GM12878 (cell line): ENCODE data around the gene LIFR.

Source experiments
- BCL11A ChIP-seq: IDR thresholded peaks from 2 replicates; pipeline ENCODE4 v1.6.1; 2011; ENCODE audit warnings: low read depth, low read length
- CBX5 ChIP-seq: sonication (generic); IDR thresholded peaks from 2 replicates; pipeline ENCODE4 v1.6.1; 2016; ENCODE audit warnings: low read depth, moderate library complexity, mild to moderate bottlenecking, inconsistent platforms
- CREB1 ChIP-seq: IDR thresholded peaks from 2 replicates; pipeline ENCODE4 v1.6.1; 2012; ENCODE audit warnings: low read depth, mild to moderate bottlenecking, inconsistent platforms
- EGR1 ChIP-seq, 2 experiments: IDR thresholded peaks; 1 replicate in 1 of 2; 2 replicates in 1 of 2; pipeline ENCODE4 v1.6.1; 2011 to 2012; ENCODE audit warnings: low read depth in 2 of 2, low read length in 2 of 2, borderline replicate concordance in 1 of 2, mild to moderate bottlenecking in 1 of 2, moderate library complexity in 1 of 2
- ESRRA ChIP-seq: IDR thresholded peaks from 2 replicates; pipeline ENCODE4 v1.6.1; 2012; ENCODE audit warnings: mild to moderate bottlenecking, low read length, improper control_type of control experiment
- KDM1A ChIP-seq: fragments of 200-600 bp; sonication (generic); IDR thresholded peaks from 2 replicates; pipeline ENCODE4 v1.6.1; 2016; ENCODE audit warnings: borderline replicate concordance
- MTA3 ChIP-seq: IDR thresholded peaks from 2 replicates; pipeline ENCODE4 v1.6.1; 2012; ENCODE audit warnings: low read length, inconsistent platforms, borderline replicate concordance
- NFIC ChIP-seq: IDR thresholded peaks from 2 replicates; pipeline ENCODE4 v1.6.1; 2012; ENCODE audit warnings: low read depth, mild to moderate bottlenecking, inconsistent platforms, low read length, moderate library complexity
- POLR2AphosphoS2 ChIP-seq: IDR thresholded peaks from 2 replicates; pipeline ENCODE4 v1.6.1; 2011; ENCODE audit warnings: low read depth, mild to moderate bottlenecking, low read length, improper control_type of control experiment, moderate library complexity
- RAD21 ChIP-seq: IDR thresholded peaks from 2 replicates; pipeline ENCODE4 v1.6.1; 2011; ENCODE audit warnings: mild to moderate bottlenecking, low read depth, low read length, moderate library complexity; ENCODE audit not compliant: insufficient read depth
- RBBP5 ChIP-seq: fragments of 200-600 bp; sonication (generic); conservative IDR thresholded peaks from 2 replicates; pipeline ENCODE4 v1.6.1; 2016
- TF ChIP-seq, protein P1 (sequence below): IDR thresholded peaks from 2 replicates; pipeline ENCODE4 v1.6.1; 2011; ENCODE audit warnings: low read depth, mild to moderate bottlenecking, low read length, moderate library complexity, borderline replicate concordance; ENCODE audit errors: extremely low read depth
- TF ChIP-seq, protein P2 (sequence below), 3 experiments: IDR thresholded peaks in 2 of 3; conservative IDR thresholded peaks in 1 of 3; 2 replicates each; pipeline ENCODE4 v1.5.1; 2011; ENCODE audit warnings: low read depth in 3 of 3, low read length in 3 of 3, mild to moderate bottlenecking in 3 of 3, control low read depth in 2 of 3, moderate library complexity in 2 of 3, inconsistent platforms in 1 of 3, mixed read lengths in 1 of 3; ENCODE audit not compliant: control insufficient read depth in 2 of 3, insufficient read depth in 1 of 3; ENCODE audit errors: extremely low read depth in 1 of 3

- no peak for TF ChIP-seq POLR2AphosphoS2
- no peak for TF ChIP-seq EGR1 (IDR thresholded peaks at IDR 0.05; ENCODE audit: borderline replicate concordance in 1 of 2, low read depth in 2 of 2, low read length in 2 of 2)
- TF ChIP-seq, protein P1, sequence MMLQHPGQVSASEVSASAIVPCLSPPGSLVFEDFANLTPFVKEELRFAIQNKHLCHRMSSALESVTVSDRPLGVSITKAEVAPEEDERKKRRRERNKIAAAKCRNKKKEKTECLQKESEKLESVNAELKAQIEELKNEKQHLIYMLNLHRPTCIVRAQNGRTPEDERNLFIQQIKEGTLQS = no peak
- no peak for TF ChIP-seq KDM1A
- no peak for TF ChIP-seq MTA3
- TF ChIP-seq RBBP5 = no peak
- no peak for TF ChIP-seq NFIC
- TF ChIP-seq, protein P2, sequence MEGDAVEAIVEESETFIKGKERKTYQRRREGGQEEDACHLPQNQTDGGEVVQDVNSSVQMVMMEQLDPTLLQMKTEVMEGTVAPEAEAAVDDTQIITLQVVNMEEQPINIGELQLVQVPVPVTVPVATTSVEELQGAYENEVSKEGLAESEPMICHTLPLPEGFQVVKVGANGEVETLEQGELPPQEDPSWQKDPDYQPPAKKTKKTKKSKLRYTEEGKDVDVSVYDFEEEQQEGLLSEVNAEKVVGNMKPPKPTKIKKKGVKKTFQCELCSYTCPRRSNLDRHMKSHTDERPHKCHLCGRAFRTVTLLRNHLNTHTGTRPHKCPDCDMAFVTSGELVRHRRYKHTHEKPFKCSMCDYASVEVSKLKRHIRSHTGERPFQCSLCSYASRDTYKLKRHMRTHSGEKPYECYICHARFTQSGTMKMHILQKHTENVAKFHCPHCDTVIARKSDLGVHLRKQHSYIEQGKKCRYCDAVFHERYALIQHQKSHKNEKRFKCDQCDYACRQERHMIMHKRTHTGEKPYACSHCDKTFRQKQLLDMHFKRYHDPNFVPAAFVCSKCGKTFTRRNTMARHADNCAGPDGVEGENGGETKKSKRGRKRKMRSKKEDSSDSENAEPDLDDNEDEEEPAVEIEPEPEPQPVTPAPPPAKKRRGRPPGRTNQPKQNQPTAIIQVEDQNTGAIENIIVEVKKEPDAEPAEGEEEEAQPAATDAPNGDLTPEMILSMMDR (IDR thresholded peaks at IDR 0.05 in 2 of 3, conservative IDR thresholded peaks at IDR 0.05 in 1 of 3; ENCODE audit: control insufficient read depth in 2 of 3, extremely low read depth in 1 of 3, insufficient read depth in 1 of 3, low read depth in 3 of 3, low read length in 3 of 3) = no peak
- no peak for TF ChIP-seq CREB1
- TF ChIP-seq RAD21 = no peak
- TF ChIP-seq CBX5 = no peak
- TF ChIP-seq ESRRA = no peak
- no peak for TF ChIP-seq BCL11A
Observed at GRCh38 chr5:38546691-38547146, 9.7 kb downstream of the LIFR start.
